HG03280 (cell line): ENCODE data around the gene PCIF1.
"Not testable (repeated sequence)": the region's sequence is repeated elsewhere in the genome, so short reads cannot be mapped to it uniquely, and the experiment has no call there.

Experiments
- ATAC-seq: cut with Tn5 transposase; IDR thresholded peaks from one replicate; pipeline ENCODE4 v1.9.1; 2021; ENCODE audit warnings: mild to moderate bottlenecking, moderate library complexity; ENCODE audit not compliant: unreplicated experiment

The PCIF1 gene

GRCh38 chr20:45921337-45922189 lies 12.9 kb upstream of the PCIF1 start:
- no peak for ATAC-seq

DNA sequence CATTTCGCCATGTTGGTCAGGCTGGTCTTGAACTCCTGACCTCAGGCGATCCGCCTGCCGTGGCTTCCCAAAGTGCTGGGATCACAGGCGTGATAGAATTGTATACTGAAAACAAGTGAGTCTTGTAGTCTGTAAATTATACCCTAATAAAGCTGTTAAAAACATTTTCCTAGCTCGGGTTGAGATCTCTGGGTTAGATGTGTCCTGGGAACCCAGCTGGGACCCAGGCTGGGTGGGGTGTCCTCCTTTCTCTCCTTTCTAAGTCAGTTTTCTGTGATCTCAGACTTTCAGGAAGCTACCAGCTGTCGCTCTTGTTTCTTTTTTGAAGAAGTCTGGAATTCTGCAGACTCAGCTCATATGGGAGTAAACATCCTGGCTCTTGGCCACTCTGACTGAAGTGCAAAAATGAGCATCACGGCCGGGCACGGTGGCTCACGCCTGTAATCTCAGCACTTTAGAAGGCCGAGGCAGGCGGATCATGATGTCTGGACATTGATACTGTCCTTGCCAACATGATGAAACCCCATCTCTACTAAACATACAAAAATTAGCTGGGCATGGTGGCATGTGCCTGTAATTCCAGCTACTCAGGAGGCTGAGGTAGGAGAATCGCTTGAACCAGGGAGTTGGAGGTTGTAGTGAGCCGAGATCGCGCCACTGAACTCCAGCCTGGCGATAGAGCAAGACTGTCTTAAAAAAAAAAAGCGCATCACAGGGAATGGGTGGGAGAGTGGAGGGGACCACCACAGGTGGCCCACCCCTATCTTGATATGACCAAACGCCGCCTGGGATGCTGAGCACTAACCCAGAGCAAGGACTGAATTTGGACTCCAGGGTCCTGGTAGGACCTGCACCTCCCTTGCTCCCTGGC lies 9.9 kb upstream of the PCIF1 start:
- no peak for ATAC-seq

GRCh38 chr20:45925821-45926506 lies 8.5 kb upstream of the PCIF1 start:
- ATAC-seq: no peak

GRCh38 chr20:45926731-45927070 lies 7.8 kb upstream of the PCIF1 start:
- no peak for ATAC-seq

DNA sequence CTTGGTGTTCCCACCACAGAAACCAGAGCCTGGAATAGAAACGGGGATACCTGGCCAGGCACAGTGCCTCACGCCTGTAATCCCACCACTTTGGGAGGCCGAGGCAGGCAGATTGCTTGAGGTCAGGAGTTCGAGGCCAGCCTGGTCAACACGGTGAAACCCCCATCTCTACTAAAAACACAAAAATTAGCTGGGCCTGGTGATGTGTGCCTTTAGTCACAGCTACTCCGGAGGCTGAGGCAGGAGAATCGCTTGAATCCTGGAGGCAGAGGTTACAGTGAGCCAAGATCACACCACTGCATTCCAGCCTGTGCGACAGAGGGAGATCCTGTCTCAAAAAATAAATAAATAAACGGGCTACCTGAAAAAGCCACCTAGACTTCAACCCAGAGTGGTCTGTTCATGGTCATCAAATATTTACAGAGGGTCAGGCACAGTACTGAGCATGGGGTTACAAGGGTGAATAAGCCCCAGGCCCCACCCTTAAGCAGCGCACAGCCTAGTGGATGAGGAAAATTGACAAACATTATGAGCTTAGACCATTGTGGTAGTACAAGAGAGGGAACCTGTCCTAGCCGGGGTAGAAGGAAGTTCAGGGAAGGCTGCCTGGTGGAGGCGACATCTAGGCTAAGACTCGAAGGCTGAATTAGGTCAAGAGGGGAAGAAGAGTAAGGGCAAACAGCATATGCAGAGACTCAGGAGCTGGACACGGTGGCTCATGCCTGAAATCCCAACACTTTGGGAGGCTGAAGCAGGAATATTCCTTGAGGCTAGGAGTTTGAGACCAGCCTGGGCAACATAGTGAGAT lies 7.2 kb upstream of the PCIF1 start:
- no peak for ATAC-seq

GRCh38 chr20:45931680-45932079 lies 2.8 kb upstream of the PCIF1 start:
- ATAC-seq: not testable (repeated sequence)

GRCh38 chr20:45933266-45934045 lies 1.0 kb upstream of the PCIF1 start:
- no peak for ATAC-seq

GRCh38 chr20:45934046-45934585 lies 367 bp upstream of the PCIF1 start:
- ATAC-seq: peak; percentile 1

- ATAC-seq: peak; percentile 14
Measured at GRCh38 chr20:45935416-45936046, 1.0 kb downstream of the PCIF1 start.

GRCh38 chr20:45937765-45938164 lies 3.3 kb downstream of the PCIF1 start:
- ATAC-seq: no peak

DNA sequence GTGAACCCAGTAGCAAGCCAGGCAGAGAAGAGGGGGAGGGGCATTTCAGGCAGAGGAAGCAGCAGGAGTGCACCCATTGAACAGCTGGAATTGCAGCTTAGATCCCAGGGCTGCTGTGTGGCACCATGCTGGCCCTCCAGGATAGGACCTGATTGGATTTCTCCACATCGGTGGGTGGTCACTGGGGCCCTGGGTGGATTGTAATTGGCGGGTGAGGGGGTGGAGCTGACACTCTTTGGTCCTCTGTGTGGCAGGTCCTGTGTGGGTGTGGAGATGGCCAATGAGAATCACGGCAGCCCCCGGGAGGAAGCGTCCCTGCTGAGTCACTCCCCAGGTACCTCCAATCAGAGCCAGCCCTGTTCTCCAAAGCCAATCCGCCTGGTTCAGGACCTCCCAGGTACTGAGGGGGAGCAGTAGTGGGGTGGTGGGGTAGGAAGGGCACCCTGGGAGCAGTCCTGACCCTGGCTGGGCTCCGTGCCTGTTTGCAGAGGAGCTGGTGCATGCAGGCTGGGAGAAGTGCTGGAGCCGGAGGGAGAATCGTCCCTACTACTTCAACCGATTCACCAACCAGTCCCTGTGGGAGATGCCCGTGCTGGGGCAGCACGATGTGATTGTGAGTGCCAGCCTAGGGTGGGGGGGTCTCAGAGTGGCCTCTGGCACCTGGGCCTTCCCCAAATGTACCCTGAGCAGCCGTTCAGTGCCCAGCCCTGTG lies 4.4 kb downstream of the PCIF1 start:
- no peak for ATAC-seq

DNA sequence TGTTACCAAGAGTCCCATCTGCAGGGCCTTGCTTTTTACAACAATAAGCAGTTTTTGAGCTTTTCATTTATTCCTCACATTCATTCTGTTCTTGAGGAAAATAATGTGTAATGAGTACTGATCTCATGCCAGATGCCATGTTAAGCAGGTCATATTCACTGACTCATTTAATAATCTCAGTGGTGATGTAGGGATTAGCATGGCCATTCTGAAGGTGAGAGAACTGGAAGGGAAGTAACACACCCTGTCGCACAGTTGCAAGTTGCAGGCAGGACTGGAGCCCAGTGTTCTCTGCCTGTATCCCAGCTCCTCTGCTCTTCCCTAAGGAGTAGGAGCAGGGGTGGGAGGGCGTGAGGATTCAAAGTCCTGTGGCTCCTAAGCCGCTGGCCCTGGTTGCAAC lies 5.6 kb downstream of the PCIF1 start:
- no peak for ATAC-seq

GRCh38 chr20:45940469-45940868 lies 6.0 kb downstream of the PCIF1 start:
- no peak for ATAC-seq

DNA sequence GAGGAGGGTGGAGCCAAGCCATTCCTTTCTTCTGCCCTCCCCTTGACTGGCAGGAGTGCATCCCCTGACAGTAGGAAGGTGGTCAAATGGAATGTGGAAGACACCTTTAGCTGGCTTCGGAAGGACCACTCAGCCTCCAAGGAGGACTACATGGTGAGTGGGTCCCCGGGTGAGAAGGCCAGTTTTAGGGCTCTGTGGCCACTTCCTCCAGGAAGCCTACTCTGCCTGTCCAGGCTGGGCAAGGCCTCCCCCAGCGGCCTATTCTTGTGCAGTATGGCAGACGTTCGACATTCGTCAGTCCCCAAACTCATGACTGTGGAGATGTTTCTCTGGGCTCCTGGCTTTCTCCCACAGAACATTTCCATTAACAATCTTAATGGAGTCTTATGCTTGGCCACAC lies 9.1 kb downstream of the PCIF1 start:
- ATAC-seq: no peak

GRCh38 chr20:45944151-45944964 lies 9.9 kb downstream of the PCIF1 start:
- no peak for ATAC-seq

DNA sequence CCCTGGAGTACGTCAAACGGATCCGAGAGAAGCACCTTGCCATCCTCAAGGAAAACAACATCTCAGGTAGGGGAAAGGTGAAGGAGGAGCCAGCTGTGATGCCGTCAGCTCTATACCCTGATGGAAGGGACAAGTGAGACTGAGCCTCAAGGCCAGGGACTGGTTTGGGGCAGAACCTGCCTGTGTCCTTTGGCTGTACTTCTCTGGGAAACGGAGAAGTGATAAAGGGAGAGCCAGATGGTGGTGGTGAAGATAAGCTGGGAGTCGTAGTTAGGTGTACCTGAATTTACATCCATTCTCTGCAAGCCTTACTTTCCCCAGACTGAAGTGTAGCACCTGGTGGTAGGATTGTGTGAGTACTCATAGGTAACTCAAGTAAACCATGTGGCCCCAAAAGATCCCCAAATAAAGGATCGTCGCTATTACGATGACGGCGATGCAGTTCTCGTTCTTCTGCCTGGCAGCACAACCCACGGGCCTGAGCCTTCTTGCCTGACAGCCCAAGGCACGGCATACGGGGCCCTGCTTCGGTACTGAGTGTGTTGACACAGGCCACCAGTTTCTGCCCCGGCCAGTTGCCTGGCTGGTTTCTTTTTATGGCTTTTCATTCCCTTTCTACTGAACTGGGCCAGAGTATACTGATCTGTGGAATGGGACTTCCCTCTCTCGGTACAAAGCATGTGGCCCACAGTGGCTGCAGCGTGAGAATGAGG lies 10.6 kb downstream of the PCIF1 start:
- no peak for ATAC-seq

DNA sequence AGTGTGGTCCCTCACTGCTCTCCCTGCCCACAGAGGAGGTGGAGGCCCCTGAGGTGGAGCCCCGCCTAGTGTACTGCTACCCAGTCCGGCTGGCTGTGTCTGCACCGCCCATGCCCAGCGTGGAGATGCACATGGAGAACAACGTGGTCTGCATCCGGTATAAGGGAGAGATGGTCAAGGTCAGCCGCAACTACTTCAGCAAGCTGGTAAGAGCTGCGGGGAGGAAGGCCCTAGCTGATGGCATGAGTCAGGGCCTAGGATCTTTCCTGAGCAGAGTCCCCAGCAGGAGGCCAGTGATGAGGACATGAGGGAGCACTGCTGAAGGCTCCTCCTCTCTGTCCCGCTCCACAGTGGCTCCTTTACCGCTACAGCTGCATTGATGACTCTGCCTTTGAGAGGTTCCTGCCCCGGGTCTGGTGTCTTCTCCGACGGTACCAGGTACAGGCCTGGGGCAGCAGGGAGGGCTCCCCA lies 11.2 kb downstream of the PCIF1 start:
- no peak for ATAC-seq
